ES-I3 (cell line): ENCODE measurements around the gene MFN2.

Experiments
- H3K36me3 ChIP-seq: 2 replicates; pipeline ENCODE4 v1.6.1; 2013; ENCODE audit warnings: mild to moderate bottlenecking, low read length, control low read depth, moderate library complexity; ENCODE audit not compliant: insufficient read depth
- H3K4me1 ChIP-seq: 2 replicates; pipeline ENCODE4 v1.6.1; 2013; ENCODE audit warnings: mild to moderate bottlenecking, control low read depth, low read length; ENCODE audit not compliant: insufficient read depth
- H3K9ac ChIP-seq: 2 replicates; pipeline ENCODE4 v1.6.1; 2013; ENCODE audit warnings: low read depth, mild to moderate bottlenecking, low read length, moderate library complexity
- H3K9me3 ChIP-seq: 2 replicates; pipeline ENCODE4 v1.6.1; 2013; ENCODE audit warnings: mild to moderate bottlenecking, low read length, moderate library complexity; ENCODE audit not compliant: control insufficient read depth, insufficient read depth

Gene MFN2

GRCh38 chr1:11946647-11947046 is 33.6 kb upstream of the MFN2 start:
- Histone ChIP-seq H3K9me3 (peaks cover 3% of the 10 kb centered on the region; the same call in 1 of the 2 replicates), H3K4me1 (no peaks in the 10 kb centered on the region; the same call in 1 of the 2 replicates), H3K9ac (no peak overlapping the region), H3K36me3 (peaks cover 4% of the 10 kb centered on the region; the same call in 1 of the 2 replicates)

GRCh38 chr1:11948822-11949458 is 31.3 kb upstream of the MFN2 start:
- Histone ChIP-seq H3K9me3 (peaks cover 3% of the 10 kb centered on the region; the same call in 1 of the 2 replicates), H3K36me3 (no peaks in the 10 kb centered on the region), H3K4me1 (no peaks in the 10 kb centered on the region; the same call in 1 of the 2 replicates), H3K9ac (no peak overlapping the region)

- no peak overlapping the region for H3K9ac ChIP-seq
- H3K4me1 ChIP-seq = no peaks in the 10 kb centered on the region
- H3K36me3 ChIP-seq = no peaks in the 10 kb centered on the region; the same call in 1 of the 2 replicates
- peaks cover 3% of the 10 kb centered on the region; the same call in 1 of the 2 replicates for H3K9me3 ChIP-seq
Measured at GRCh38 chr1:11951901-11952300, 28.3 kb upstream of the MFN2 start.

GRCh38 chr1:11952455-11953109 is 27.7 kb upstream of the MFN2 start:
- Histone ChIP-seq H3K9me3 (peaks cover 3% of the 10 kb centered on the region; the same call in 1 of the 2 replicates), H3K9ac (no peak overlapping the region), H3K36me3 (peaks cover 4% of the 10 kb centered on the region), H3K4me1 (no peaks in the 10 kb centered on the region)

- Histone ChIP-seq H3K36me3 (peaks cover 7% of the 10 kb centered on the region), H3K9ac (no peak overlapping the region), H3K9me3 (no peaks in the 10 kb centered on the region), H3K4me1 (no peaks in the 10 kb centered on the region)
Measured at GRCh38 chr1:11955221-11955620, 25.0 kb upstream of the MFN2 start.

- Histone ChIP-seq H3K4me1 (no peaks in the 10 kb centered on the region), H3K36me3 (peaks cover 7% of the 10 kb centered on the region), H3K9ac (no peak overlapping the region), H3K9me3 (no peaks in the 10 kb centered on the region)
Measured at GRCh38 chr1:11957398-11957797, 22.8 kb upstream of the MFN2 start.

- Histone ChIP-seq H3K36me3 (peaks cover 7% of the 10 kb centered on the region), H3K4me1 (no peaks in the 10 kb centered on the region), H3K9ac (no peak overlapping the region), H3K9me3 (no peaks in the 10 kb centered on the region)
Measured at GRCh38 chr1:11957897-11958296, 22.3 kb upstream of the MFN2 start.

GRCh38 chr1:11960276-11960675 is 20.0 kb upstream of the MFN2 start:
- Histone ChIP-seq H3K9ac (no peak overlapping the region), H3K9me3 (no peaks in the 10 kb centered on the region), H3K4me1 (no peaks in the 10 kb centered on the region), H3K36me3 (peaks cover 7% of the 10 kb centered on the region)

- Histone ChIP-seq H3K9me3 (no peaks in the 10 kb centered on the region), H3K4me1 (no peaks in the 10 kb centered on the region), H3K36me3 (peaks cover 7% of the 10 kb centered on the region), H3K9ac (no peak overlapping the region)
Measured at GRCh38 chr1:11960715-11961114, 19.5 kb upstream of the MFN2 start.

GRCh38 chr1:11961230-11961629 is 19.0 kb upstream of the MFN2 start:
- no peak overlapping the region for H3K9ac ChIP-seq
- no peaks in the 10 kb centered on the region for H3K9me3 ChIP-seq
- H3K4me1 ChIP-seq = no peaks in the 10 kb centered on the region
- peaks cover 7% of the 10 kb centered on the region for H3K36me3 ChIP-seq

GRCh38 chr1:11963622-11964021 is 16.6 kb upstream of the MFN2 start:
- no peaks in the 10 kb centered on the region for H3K4me1 ChIP-seq
- no peaks in the 10 kb centered on the region for H3K9me3 ChIP-seq
- no peak overlapping the region for H3K9ac ChIP-seq
- no peaks in the 10 kb centered on the region for H3K36me3 ChIP-seq

- no peak overlapping the region for H3K9ac ChIP-seq
- H3K4me1 ChIP-seq = no peaks in the 10 kb centered on the region
- H3K36me3 ChIP-seq = no peaks in the 10 kb centered on the region
- H3K9me3 ChIP-seq = no peaks in the 10 kb centered on the region
Measured at GRCh38 chr1:11964656-11965055, 15.6 kb upstream of the MFN2 start.

GRCh38 chr1:11967028-11967547 is 13.2 kb upstream of the MFN2 start:
- Histone ChIP-seq H3K9ac (no peak overlapping the region), H3K9me3 (no peaks in the 10 kb centered on the region), H3K4me1 (no peaks in the 10 kb centered on the region), H3K36me3 (no peaks in the 10 kb centered on the region)

- Histone ChIP-seq H3K9ac (no peak overlapping the region), H3K36me3 (no peaks in the 10 kb centered on the region), H3K9me3 (no peaks in the 10 kb centered on the region), H3K4me1 (no peaks in the 10 kb centered on the region)
Measured at GRCh38 chr1:11970441-11971185, 9.6 kb upstream of the MFN2 start.
